ENCODE measurements around the gene WDR5B.

DNA sequence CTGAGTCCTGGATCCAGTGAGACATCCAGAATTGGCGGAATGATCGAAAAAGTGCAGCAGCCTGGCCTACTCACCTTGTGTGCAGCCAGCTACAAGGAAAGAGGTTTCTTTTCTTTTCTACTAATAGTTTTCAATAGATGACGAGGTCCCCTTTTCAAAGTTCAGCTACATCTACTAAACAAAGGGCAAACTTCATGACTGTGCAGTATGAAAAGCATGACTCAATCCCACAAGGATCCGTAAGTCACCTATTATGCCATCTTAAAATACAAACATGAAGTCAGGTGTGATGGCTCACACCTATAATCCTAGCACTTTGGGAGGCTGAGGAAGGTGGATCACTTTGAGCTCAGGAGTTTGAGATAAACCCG, 49.5 kb downstream of the WDR5B start:
- TF ChIP-seq EZH2 (IDR thresholded peaks at IDR 0.05), result no peak
- TF ChIP-seq, protein P1, sequence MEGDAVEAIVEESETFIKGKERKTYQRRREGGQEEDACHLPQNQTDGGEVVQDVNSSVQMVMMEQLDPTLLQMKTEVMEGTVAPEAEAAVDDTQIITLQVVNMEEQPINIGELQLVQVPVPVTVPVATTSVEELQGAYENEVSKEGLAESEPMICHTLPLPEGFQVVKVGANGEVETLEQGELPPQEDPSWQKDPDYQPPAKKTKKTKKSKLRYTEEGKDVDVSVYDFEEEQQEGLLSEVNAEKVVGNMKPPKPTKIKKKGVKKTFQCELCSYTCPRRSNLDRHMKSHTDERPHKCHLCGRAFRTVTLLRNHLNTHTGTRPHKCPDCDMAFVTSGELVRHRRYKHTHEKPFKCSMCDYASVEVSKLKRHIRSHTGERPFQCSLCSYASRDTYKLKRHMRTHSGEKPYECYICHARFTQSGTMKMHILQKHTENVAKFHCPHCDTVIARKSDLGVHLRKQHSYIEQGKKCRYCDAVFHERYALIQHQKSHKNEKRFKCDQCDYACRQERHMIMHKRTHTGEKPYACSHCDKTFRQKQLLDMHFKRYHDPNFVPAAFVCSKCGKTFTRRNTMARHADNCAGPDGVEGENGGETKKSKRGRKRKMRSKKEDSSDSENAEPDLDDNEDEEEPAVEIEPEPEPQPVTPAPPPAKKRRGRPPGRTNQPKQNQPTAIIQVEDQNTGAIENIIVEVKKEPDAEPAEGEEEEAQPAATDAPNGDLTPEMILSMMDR (IDR thresholded peaks at IDR 0.05), result no peak
